Measurements from ENCODE around the gene MKRN2. TPM values are rescaled to one million over a fixed set of nuclear protein-coding genes. Genes with fewer than 3 reads are reported as not detected.
A peak's percentile ranks its signal among the peaks of the same experiment; 100 is the strongest.

Gene MKRN2
- total RNA-seq, 1 donor from 2014 or later = 31.0 TPM

DNA sequence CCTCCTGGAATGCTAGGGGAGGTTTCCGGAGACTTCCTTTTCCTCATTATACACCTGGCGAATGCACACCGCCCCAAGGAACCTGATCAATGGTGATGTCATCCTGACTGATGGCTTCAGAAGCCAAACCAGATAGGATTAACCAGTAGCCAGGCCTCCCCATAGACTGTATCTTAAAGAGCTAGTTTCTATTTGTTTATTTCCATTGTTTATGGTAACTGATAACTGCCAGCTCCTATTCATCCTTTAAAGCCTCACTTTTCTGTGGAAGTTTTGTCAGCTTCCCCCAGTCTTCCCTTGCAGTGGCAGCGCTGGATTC, 11.5 kb upstream of the MKRN2 start, which contains the start of gene MKRN2OS:
Gene MKRN2OS (minus strand): TSS at position 27 of the 319 bp plus-strand sequence. CDS start 35 bp downstream, outside the sequence.
- intact Hi-C loops (cut with DNase I) = no loop called here
- DNase-seq (ENCODE audit: missing footprints) = no peak
- ATAC-seq = no peak

DNA sequence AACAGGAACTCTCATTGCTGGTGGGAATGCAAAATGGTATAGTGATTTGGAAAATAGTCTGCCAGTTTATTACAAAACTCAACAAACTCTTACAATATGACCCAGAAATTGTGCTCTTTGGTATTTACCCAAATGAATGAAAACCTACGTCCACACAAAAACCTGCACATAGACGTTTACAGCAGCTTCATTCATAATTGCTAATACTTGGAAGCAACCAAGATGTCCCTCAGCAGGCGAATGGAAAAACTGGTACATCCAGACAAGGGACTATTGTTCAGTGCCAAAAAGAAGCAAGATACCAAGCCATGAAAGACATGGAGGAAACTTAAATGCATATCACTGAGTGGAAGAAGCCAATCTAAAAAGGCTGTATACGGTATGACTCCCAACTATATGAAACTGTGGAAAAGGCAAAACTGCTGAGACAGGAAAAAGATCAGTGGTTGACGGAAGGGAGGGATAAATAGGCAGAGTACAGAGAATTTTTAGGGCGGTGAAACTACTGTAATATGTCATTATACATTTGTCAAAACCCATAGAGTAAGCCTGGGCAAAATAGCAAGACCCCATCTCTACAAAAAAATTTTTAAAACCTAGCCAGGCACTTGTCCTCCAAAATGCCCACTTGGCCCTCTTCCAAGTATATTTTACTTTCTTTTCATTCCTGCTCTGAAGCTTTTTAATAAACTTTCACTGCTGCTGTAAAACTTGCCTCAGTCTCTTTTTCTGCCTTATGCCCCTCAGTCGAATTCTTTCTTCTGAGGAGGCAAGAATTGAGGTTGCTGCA, 6.7 kb upstream of the MKRN2 start:
- DNase-seq (ENCODE audit: missing footprints) = no peak
- intact Hi-C loops (cut with DNase I) = loop anchor here (10.0 kb wide), 1 partner anchor 155 kb away; no protein-coding TSS in a partner anchor
- ATAC-seq = no peak

DNA sequence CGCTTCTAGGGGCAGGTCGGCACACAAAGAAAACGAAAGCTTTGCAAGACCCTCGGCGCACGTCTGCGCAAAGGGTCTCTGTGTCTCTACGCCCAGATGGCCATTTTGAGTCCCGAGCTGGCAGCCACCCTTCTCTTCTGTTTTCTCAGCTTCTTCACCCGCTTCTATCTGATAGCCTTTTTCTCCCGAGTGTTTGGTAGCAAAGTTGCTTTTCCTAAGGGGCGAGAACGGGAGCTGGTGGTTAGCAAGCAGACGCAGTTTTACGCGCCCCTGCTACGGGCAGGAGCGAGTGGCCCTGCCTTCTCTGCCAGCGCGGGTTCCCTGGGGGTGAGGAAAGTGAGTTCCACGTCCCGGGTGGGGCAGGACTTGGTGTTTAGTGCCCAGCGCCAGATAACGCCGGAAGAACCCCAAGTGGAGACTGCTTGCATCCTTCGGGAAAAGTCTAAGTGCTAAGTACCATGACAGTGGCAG, 2.9 kb upstream of the MKRN2 start:
- no peak for ATAC-seq
- DNase-seq (ENCODE audit: missing footprints) = peak; percentile 59
- intact Hi-C loops (cut with DNase I) = loop anchor here (10.0 kb wide), 1 partner anchor 151 kb away; no protein-coding TSS in a partner anchor

DNA sequence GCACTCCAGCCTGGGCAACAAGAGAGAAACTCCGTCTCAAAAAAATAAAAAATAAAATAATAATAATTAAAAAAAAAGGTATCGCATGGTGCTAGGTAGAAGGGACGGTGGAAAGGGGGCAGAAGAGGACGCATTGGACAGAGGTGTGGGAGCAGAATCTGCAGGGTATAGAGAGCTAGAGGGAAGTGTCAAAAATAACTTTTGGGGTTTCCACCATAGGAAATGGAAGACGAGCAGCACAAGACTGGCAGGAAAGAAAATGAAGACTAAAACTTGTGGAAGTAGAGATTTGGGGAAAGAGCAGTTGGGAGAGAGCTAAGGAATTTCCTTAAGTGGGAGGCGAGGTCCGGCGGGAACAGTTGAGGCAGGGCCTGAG, 585 bp upstream of the MKRN2 start:
- ATAC-seq (peak; percentile 12), DNase-seq (ENCODE audit: missing footprints) (no peak)
- intact Hi-C loops (cut with DNase I) = loop anchor here (5.0 to 10.0 kb wide), 4 partner anchors 34 to 241 kb away; partner anchors contain the start of genes CAND2 and TSEN2

DNA sequence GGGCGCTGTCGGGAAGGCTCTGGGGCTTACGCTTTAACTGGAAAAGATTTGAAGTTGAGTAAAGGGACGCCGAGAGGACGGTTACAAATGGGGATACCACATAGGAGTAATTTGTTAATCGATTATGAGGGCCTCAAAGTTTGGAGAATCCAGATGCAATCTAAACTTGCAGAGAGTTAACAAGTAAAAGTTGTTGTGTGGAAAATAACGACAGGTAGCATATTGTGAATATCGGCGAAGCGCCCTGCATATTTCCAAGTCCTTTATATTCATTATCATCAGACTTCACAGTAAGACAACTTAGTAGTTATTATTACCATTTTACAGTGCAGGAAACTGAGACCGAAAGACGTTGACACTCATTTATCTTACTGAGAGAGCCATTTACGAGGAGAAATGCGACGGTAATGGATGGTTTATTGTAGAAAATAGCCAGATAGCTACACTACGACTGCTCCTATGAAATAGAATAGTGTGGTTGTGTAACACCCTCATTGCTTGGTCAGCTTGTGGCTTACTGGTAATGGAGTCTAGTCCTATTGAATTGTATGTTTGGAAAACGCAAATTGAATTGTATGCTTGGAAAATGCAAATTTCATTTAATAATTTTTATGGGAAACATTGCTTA, 700 bp downstream of the MKRN2 start:
- intact Hi-C loops (cut with DNase I) = loop anchor here (1.0 to 10.0 kb wide), 5 partner anchors 35 to 240 kb away; partner anchors contain the start of genes CAND2 and TSEN2
- DNase-seq (ENCODE audit: missing footprints) (no peak), ATAC-seq (no peak)

DNA sequence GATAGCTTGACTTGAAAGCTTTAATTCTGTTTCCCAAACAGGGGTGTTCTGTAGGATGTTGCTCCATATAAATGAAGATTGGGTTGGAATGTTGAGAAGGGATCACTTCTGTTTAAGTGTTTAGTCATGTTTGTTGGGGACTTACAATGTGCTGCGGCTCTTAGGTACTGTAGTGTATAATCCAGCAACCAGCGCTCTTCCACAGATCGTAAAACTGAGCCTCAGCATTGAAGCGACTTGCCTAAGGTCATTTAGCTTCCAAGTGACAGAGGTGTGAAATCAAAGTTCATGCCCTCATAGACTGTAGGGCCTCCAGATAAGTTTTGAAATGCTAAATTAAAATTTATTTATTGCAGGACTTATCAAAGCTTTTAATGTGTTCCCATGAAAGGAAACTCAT, 1.8 kb downstream of the MKRN2 start:
- ATAC-seq = no peak
- no peak for DNase-seq (ENCODE audit: missing footprints)
- intact Hi-C loops (cut with DNase I) = loop anchor here (5.0 to 10.0 kb wide), 4 partner anchors 36 to 239 kb away; partner anchors contain the start of genes CAND2 and TSEN2

DNA sequence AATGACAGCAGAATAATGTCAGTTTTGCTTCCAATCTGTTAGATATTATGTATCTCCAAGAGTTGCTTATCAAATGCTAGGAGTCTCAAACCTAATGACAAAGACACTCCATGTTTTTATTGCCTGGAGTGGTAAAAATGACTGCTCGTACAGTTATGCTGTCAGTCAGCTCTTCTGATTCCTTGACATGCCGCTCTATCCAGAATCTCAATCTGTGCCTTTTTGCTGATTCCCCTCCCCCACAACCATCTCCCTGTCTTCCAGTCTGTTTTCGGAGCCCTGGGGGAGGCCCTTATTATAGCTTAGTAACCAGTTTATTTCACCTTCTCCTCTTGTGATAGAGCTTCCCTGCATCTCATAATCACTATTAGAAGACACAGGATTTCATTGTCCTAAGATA, 2.6 kb downstream of the MKRN2 start:
- DNase-seq (ENCODE audit: missing footprints) = no peak
- intact Hi-C loops (cut with DNase I) = loop anchor here (5.0 to 10.0 kb wide), 4 partner anchors 37 to 238 kb away; partner anchors contain the start of genes CAND2 and TSEN2
- ATAC-seq = no peak

DNA sequence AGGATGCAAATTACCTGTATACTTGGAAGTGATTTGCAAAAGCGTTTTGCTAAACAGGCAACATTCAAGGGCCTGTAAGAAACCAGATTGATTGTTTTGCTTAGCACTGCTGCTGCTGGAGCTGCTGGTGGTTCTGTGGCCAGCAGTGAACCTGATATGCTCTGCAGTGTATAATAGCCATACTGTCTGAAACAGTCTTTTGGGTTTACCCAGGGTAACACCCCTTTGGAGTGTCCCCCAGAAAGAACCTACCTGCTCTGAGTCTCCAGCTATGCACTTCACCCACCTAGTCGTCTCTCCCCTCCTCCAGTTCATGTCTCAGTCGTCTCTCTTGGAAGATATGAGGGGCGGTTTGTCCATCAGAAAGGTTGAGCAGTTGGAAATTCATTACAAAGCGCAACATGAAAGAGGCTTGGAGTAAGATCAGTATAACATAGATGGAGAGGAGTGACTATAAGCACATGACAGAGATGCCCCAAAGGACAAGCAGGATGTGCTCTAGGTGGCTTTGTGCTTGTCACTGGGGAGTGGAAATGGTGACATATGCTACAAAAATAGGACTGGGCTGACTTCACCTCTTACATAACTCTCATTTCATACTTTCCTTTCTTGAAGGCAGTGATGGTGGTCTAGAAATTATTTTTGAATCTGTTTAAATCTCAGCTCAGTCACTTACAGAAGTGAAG, 3.8 kb downstream of the MKRN2 start:
- DNase-seq (ENCODE audit: missing footprints) (no peak), ATAC-seq (no peak)
- intact Hi-C loops (cut with DNase I) = no loop called here

DNA sequence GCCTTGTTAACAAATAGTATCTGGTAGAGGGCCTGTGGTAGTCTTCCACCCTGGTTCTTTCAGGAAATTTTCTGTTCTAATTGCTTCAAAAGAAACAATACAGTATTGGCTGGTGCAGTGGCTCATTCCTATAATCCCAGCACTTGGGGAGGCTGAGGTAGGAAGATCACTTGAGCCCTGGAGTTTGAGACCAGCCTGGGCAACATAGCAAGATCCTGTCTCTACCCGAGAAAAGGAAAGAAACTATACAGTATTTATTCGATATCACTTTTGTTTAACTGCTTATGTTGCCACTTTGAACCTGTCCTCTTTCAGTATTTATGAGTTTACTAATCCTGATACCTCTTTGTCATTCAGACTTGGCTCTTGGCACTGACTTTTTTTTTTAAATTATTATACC, 4.5 kb downstream of the MKRN2 start:
- intact Hi-C loops (cut with DNase I) = no loop called here
- DNase-seq (ENCODE audit: missing footprints) (no peak), ATAC-seq (no peak)

DNA sequence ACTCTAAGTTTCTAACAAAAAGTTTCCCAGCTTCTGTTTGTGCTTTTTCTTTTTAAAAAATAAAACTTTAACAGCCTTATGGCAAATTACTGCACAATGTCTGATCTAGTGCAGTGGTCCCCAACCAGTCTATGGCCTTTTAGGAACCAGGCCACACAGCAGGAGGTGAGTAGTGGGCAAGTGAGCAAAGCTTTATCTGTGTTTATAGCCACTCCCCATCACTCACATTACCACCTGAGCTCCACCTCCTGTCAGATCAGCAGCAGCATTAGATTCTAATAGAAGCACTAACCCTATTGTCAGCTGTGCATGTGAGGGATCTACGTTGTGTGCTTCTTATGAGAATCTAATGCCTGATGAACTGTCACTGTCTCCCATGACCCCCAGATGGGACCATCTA, 5.6 kb downstream of the MKRN2 start:
- no peak for ATAC-seq
- intact Hi-C loops (cut with DNase I) = no loop called here
- no peak for DNase-seq (ENCODE audit: missing footprints)

DNA sequence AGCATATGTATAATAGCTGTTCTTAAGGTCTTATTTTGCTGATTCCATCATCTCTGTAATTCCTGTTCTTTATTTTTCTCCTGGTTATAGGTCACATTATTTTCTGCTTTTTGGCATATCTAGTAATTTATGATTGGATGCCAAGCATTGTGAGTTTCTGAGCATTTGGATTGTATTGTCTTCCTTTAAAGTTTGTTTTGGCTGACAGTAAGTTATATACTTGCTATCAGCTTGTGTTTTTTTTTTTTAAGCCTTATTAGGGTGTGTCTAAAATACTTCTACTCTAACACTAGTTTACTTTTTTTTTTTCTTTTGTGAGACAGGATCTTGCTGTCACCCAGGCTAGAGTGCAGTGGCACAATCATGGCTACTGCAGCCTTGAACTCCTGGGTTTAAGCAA, 10.1 kb downstream of the MKRN2 start:
- no peak for ATAC-seq
- no peak for DNase-seq (ENCODE audit: missing footprints)
- intact Hi-C loops (cut with DNase I) = no loop called here

DNA sequence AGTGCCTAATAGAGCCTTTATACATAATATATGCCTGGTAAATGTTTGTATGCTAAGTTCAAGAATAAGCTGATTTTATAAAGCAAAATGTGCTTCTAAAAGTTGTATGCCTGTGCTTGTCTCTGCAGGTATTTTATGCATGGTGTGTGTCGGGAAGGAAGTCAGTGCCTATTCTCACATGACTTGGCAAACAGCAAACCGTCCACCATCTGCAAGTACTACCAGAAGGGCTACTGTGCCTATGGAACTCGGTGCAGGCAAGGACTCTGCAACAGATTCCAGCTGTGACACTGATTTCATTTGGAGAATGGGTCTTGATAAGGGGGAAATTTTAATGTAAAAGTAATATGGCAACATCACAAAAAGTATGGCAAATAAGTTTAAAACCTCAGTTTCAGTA, 11.9 kb downstream of the MKRN2 start:
- intact Hi-C loops (cut with DNase I) = no loop called here
- DNase-seq (ENCODE audit: missing footprints) (no peak), ATAC-seq (no peak)

DNA sequence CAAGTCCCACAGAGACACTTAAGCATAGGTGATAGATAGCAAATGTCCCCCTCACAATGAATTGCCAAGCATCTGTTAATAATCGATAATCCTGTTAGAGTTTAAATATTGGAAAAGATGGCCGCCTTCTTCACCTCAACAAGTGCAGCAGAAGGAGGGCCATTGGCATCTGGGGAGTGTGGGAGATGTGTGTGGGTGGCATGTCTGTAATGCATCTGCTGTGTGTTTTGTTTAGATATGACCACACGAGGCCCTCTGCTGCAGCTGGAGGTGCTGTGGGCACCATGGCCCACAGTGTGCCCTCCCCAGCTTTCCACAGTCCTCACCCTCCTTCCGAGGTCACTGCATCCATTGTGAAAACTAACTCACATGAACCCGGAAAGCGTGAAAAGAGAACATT, 12.9 kb downstream of the MKRN2 start:
- DNase-seq (ENCODE audit: missing footprints) = no peak
- intact Hi-C loops (cut with DNase I) = no loop called here
- ATAC-seq = no peak

DNA sequence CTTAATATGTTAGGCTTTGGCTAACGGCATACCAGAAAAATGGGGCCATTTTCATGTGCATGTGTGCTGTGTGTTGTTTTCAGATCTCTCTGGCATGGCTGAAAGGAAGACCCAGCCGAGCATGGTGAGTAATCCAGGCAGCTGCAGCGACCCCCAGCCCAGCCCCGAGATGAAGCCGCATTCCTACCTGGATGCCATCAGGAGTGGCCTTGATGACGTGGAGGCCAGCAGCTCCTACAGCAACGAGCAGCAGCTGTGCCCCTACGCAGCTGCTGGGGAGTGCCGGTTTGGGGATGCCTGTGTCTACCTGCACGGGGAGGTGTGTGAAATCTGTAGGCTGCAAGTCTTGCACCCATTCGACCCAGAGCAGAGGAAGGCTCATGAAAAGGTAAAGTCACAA, 15.1 kb downstream of the MKRN2 start:
- no peak for DNase-seq (ENCODE audit: missing footprints)
- intact Hi-C loops (cut with DNase I) = no loop called here
- ATAC-seq = no peak

DNA sequence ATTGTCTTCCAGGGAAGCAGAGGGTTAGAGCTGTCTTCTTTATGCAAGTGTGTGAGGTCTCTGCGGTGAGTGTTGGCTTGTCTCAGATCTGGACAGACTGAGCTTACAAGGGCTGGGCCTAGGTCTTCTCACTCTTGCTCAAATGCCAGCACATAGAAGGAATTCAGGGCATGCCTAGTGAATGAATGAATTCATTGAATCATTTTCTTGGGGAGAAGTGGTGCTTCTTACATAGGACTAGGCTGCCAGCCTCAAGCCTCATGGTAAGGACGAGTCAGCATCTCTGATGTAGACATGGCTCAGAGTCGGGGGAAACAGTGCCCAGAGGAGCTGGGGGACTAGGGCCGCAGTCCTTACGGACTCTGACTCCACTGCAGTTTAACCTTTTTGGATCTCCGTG, 17.2 kb downstream of the MKRN2 start:
- intact Hi-C loops (cut with DNase I) = no loop called here
- DNase-seq (ENCODE audit: missing footprints) = no peak
- no peak for ATAC-seq

DNA sequence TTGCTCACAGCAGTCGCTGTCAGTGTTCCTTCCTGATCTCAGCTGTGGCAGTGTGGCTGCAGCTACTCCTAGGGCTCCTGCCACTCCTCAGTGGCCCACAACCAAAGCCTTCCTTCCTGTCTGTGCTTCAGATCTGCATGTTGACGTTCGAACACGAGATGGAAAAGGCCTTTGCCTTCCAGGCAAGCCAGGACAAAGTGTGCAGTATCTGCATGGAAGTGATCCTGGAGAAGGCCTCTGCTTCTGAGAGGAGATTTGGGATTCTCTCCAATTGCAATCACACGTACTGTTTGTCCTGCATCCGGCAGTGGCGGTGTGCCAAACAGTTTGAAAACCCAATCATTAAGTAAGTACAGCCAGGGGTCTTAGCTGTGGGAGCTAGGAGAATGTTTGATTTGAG, 17.8 kb downstream of the MKRN2 start:
- peak; percentile 75 for ATAC-seq
- DNase-seq (ENCODE audit: missing footprints) = no peak
- intact Hi-C loops (cut with DNase I) = no loop called here

DNA sequence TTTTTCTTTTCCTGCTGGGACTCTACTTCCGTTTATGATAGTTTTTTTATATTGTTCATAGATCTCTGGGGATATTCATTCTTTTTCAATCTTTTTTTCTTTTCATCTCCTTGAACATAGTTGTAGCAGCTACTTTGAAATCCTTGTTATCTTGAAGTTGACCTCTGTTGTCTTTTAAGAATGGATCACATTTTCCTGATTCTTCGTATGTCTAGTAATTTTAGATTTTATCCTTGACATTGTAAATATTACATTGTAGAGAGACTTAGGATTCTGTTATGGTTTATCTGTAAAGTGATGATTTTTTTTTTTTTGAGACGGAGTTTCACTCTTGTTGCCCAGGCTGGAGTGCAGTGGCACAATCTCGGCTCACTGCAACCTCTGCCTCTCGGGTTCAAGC, 20.5 kb downstream of the MKRN2 start:
- no peak for ATAC-seq
- intact Hi-C loops (cut with DNase I) = no loop called here

DNA sequence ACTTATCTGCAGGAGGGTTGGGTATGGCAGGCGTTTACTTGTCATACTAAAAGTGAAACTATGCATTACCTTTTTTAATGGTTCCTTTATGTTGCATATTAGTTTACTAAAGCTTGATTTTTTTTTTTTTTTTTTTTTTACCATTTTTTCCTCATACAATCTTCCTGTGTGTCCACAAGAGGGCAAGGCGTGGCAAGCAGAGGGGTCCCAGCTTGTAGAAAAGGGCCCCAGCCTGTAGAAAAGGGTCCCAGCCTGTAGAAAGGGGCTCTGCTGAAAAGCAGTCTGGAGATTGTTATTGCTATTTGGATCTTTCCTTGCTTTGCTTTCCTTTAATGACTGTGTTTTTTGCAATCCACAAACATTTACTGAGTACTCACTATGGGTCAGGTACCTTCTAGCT, 21.9 kb downstream of the MKRN2 start:
- intact Hi-C loops (cut with DNase I) = no loop called here
- ATAC-seq (no peak), DNase-seq (ENCODE audit: missing footprints) (no peak)

More for the DNA sequence above, 20.5 kb downstream of the MKRN2 start:
- no peak for DNase-seq (ENCODE audit: missing footprints)

DNA sequence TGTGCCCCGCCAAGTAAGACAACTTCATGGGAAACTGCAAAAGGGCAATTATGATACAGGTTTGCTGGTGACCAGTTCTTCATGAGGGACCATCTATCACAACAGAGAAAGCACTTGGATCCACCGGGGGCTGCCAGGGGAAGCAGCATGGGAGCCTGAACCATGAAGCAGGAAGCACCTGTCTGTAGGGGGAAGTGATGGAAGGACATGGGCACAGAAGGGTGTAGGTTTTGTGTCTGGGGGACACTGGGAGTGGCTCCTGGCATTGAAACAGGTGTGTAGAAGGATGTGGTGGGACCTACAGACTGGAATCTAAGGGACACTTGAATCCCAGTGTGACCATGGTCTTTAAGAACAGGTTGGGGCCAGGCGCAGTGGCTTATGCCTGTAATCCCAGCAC, 22.6 kb downstream of the MKRN2 start:
- ATAC-seq = no peak
- no peak for DNase-seq (ENCODE audit: missing footprints)
- intact Hi-C loops (cut with DNase I) = no loop called here

DNA sequence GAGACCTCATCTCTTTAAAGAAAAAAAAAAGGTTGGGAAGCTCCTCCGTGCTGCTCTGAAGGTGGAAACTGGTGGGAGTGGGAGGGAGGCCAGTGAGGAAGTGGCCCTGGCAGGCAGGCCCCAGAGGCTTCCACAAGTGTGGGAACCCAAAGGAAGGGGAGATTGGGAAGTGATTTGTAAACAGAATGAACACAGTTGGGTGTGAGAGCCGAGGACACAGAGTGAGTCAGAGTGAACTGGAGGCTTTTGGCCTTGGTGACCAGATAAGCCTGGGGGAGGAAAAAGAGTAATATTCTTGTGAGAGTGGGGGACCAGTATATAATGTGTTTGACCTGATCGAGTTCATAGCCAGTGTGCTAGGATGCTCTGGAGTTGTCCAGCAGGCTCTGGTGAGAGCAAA, 23.0 kb downstream of the MKRN2 start:
- intact Hi-C loops (cut with DNase I) = no loop called here
- ATAC-seq = no peak
- DNase-seq (ENCODE audit: missing footprints) = no peak

Data from Right ventricle myocardium inferior (tissue), 1 donor.